Loucy (cell line): Measurements from ENCODE around the gene FXYD7.

Source experiments
- H2AFZ ChIP-seq: fragments of 200-600 bp; sonication (generic); 2 replicates; pipeline ENCODE4 v1.6.0; 2016; ENCODE audit warnings: antibody characterized with exemption, mild to moderate bottlenecking, low read length, moderate library complexity
- H3F3A ChIP-seq: fragments of 200-600 bp; 2 replicates; pipeline ENCODE4 v1.6.0; 2016; ENCODE audit warnings: antibody characterized with exemption, low read depth, mild to moderate bottlenecking
- H3K27me3 ChIP-seq: fragments of 200-600 bp; sonication (generic); 2 replicates; pipeline ENCODE4 v1.6.1; 2014; ENCODE audit warnings: low read length, mild to moderate bottlenecking; ENCODE audit not compliant: insufficient read depth, poor library complexity, severe bottlenecking
- H3K36me3 ChIP-seq: fragments of 200-600 bp; sonication (generic); 2 replicates; pipeline ENCODE4 v1.6.1; 2016; ENCODE audit warnings: low read length; ENCODE audit not compliant: insufficient read depth
- H3K4me1 ChIP-seq: fragments of 200-600 bp; sonication (generic); 2 replicates; pipeline ENCODE4 v1.5.1; 2014; ENCODE audit warnings: low read length, mild to moderate bottlenecking; ENCODE audit not compliant: insufficient read depth, poor library complexity, severe bottlenecking
- H3K4me2 ChIP-seq: fragments of 200-600 bp; sonication (generic); 2 replicates; pipeline ENCODE4 v1.6.0; 2014; ENCODE audit warnings: antibody characterized with exemption, low read length, low read depth, mild to moderate bottlenecking; ENCODE audit not compliant: poor library complexity, severe bottlenecking
- H3K4me3 ChIP-seq: fragments of 200-600 bp; sonication (generic); 2 replicates; pipeline ENCODE4 v1.5.1; 2014; ENCODE audit warnings: low read length, mild to moderate bottlenecking, mixed read lengths; ENCODE audit not compliant: poor library complexity, severe bottlenecking
- H3K79me2 ChIP-seq: fragments of 200-600 bp; sonication (generic); 2 replicates; pipeline ENCODE4 v1.6.1; 2014; ENCODE audit warnings: low read length; ENCODE audit not compliant: insufficient read depth
- H3K9ac ChIP-seq: fragments of 200-600 bp; sonication (generic); 2 replicates; pipeline ENCODE4 v1.6.0; 2014; ENCODE audit warnings: mild to moderate bottlenecking, low read depth, low read length, moderate library complexity; ENCODE audit not compliant: poor library complexity, severe bottlenecking
- H3K9me2 ChIP-seq: fragments of 200-600 bp; sonication (generic); replicated peaks from 2 replicates; pipeline ENCODE4 v1.6.1; 2016; ENCODE audit warnings: low read depth, low read length, mixed read lengths
- H3K9me3 ChIP-seq: fragments of 200-600 bp; sonication (generic); 2 replicates; pipeline ENCODE4 v1.6.1; 2014; ENCODE audit warnings: mild to moderate bottlenecking, antibody characterized with exemption, low read length, low read depth; ENCODE audit not compliant: insufficient read depth
- H4K20me1 ChIP-seq: fragments of 200-600 bp; sonication (generic); 2 replicates; pipeline ENCODE4 v1.6.0; 2014; ENCODE audit warnings: antibody characterized with exemption, low read length, mild to moderate bottlenecking; ENCODE audit not compliant: insufficient read depth, poor library complexity, severe bottlenecking
- EZH2phosphoT487 ChIP-seq: fragments of 200-600 bp; IDR thresholded peaks from 2 replicates; pipeline ENCODE4 v1.6.1; 2018; ENCODE audit warnings: antibody characterized with exemption, mild to moderate bottlenecking, moderate library complexity, borderline replicate concordance
- TF ChIP-seq, protein P1 (sequence below): fragments of 200-600 bp; sonication (generic); conservative IDR thresholded peaks from 2 replicates; pipeline ENCODE4 v1.5.1; 2014; ENCODE audit warnings: mild to moderate bottlenecking, antibody characterized with exemption, low read length

The FXYD7 gene

DNA sequence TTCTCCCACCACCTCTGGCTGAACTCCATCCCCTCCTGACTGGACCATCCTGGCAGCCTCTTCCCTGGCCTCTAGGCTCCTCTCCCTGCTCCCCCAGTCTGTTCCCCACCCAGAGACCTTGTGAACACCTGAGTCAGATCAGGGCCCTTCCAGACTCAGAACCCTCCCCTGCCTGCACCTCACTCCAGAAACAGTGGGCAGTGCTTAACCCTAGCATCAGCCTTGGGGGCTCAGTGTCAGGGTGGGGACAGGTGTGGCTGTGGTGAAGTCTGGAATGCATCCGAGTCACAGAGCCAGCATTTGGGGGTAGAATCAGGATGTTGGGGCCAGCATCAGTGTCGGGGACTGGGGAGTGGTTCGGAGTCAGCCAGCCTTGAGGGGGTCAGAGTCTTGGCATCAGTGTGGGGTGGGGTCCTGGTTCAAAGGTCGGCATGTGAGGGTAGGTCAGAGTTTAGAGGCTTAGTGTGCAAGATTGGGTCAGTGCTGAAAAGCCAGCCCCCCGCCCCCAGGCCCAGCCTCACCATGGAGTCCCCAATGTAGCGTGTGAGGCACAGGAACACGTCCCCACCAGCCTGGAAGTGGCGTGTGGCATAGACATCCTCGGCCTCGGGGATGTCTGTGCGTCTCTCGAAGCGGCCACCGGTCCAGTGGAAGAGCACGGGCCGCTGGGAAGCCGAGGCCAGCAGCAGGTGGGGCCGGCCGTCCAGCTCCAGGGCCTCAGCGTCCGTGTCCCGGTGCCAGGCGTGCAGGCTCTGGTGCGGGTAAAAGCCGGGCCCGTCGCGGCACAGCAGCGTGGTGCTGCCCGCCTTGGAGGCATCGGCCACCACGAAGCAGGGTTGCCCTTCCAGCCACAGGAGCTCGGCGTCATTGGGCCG is 17.1 kb upstream of the FXYD7 start:
- Histone ChIP-seq H3K79me2 (no peaks in the 10 kb centered on the region), H2AFZ (no peak overlapping the region), H3K4me3 (no peak overlapping the region), H3K9me2 (no peaks in the 10 kb centered on the region), H3K27me3 (no peaks in the 10 kb centered on the region), H3K9ac (no peak overlapping the region), H3K9me3 (no peaks in the 10 kb centered on the region), H4K20me1 (no peaks in the 10 kb centered on the region), H3K4me2 (no peak overlapping the region), H3F3A (no peaks in the 10 kb centered on the region), H3K36me3 (no peaks in the 10 kb centered on the region), H3K4me1 (no peaks in the 10 kb centered on the region)
- TF ChIP-seq, protein P1, sequence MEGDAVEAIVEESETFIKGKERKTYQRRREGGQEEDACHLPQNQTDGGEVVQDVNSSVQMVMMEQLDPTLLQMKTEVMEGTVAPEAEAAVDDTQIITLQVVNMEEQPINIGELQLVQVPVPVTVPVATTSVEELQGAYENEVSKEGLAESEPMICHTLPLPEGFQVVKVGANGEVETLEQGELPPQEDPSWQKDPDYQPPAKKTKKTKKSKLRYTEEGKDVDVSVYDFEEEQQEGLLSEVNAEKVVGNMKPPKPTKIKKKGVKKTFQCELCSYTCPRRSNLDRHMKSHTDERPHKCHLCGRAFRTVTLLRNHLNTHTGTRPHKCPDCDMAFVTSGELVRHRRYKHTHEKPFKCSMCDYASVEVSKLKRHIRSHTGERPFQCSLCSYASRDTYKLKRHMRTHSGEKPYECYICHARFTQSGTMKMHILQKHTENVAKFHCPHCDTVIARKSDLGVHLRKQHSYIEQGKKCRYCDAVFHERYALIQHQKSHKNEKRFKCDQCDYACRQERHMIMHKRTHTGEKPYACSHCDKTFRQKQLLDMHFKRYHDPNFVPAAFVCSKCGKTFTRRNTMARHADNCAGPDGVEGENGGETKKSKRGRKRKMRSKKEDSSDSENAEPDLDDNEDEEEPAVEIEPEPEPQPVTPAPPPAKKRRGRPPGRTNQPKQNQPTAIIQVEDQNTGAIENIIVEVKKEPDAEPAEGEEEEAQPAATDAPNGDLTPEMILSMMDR: no peak
- no peak for TF ChIP-seq EZH2phosphoT487

DNA sequence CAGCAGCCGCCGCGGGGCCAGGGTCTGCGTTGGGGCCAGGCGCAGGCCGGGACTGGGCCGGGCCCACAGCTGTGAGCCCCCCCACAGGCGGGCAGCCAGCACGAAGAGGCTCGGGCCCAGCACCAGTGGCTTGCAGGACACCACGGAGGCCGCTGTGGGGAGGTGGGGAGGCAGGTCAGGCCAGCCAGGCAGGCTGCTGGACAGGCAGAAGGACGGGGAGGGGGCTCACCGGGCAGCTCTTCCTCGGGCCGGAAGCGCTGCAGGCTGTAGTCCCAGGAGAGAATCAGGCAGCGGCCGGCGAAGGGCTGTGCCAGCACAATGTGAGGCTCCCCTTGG is 16.5 kb upstream of the FXYD7 start:
- H3K36me3 ChIP-seq: no peaks in the 10 kb centered on the region
- no peak overlapping the region for H2AFZ ChIP-seq
- H3K9me2 ChIP-seq: no peaks in the 10 kb centered on the region
- H3K4me1 ChIP-seq: no peaks in the 10 kb centered on the region
- H3K9ac ChIP-seq: no peak overlapping the region
- no peaks in the 10 kb centered on the region for H3K79me2 ChIP-seq
- no peak overlapping the region for H3K4me2 ChIP-seq
- TF ChIP-seq, protein P1: no peak
- TF ChIP-seq EZH2phosphoT487: no peak
- H3K9me3 ChIP-seq: no peaks in the 10 kb centered on the region
- H4K20me1 ChIP-seq: no peaks in the 10 kb centered on the region
- no peak overlapping the region for H3K4me3 ChIP-seq
- no peaks in the 10 kb centered on the region for H3F3A ChIP-seq
- H3K27me3 ChIP-seq: no peaks in the 10 kb centered on the region

DNA sequence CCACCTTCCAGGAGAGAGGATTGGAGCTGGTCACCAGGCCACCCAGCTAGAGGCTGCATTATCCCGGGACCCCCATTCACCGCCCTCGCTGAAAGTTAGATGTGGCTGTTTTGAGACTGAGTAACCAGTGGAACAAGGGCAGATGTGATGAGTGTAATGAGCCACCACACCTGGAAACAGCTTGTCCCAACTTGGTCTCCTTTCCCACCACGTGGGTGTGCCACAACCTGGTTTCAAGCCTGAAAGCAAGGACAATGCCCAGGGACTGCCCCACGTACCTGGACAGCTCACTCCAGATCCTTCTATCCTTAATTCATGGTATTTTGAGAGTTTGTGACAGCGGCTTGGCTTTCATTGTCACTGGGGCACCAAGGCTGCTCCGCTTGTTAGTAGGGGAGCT is 15.2 kb upstream of the FXYD7 start:
- Histone ChIP-seq H3K27me3 (no peaks in the 10 kb centered on the region), H3K4me1 (no peaks in the 10 kb centered on the region), H2AFZ (no peak overlapping the region), H3K9me3 (no peaks in the 10 kb centered on the region), H3F3A (no peaks in the 10 kb centered on the region), H3K36me3 (no peaks in the 10 kb centered on the region), H3K4me2 (no peak overlapping the region), H3K79me2 (no peaks in the 10 kb centered on the region), H3K9me2 (no peaks in the 10 kb centered on the region), H3K4me3 (no peak overlapping the region), H4K20me1 (no peaks in the 10 kb centered on the region), H3K9ac (no peak overlapping the region)
- TF ChIP-seq, protein P1: no peak
- no peak for TF ChIP-seq EZH2phosphoT487
